HepG2 (cell line): ENCODE measurements around the gene DLEC1. TPM values are rescaled to one million over a fixed set of nuclear protein-coding genes. Genes with fewer than 3 reads are reported as not detected.

ENCODE experiments used
- ATAC-seq: fragments of 200-7000 bp; cut with Tn5 transposase; 3 replicates; pipeline ENCODE4 v1.9.1; 2020; ENCODE audit warnings: mild to moderate bottlenecking, moderate library complexity
- BruUV-seq: library from RNA; stranded (reverse); fragments of 400-500 nt; replicated peaks from 2 replicates; lab custom pipeline; 2021; lab: Mats Ljungman, UMichigan
- CTCF ChIA-PET: fragments of 300-600 bp; formaldehyde crosslinking; extraction: SDS; loops from one replicate; lab custom pipeline; 2021; ENCODE audit warnings: low total read pairs, inconsistent platforms, low intra/inter-chr PET ratio; lab: Yijun Ruan, JAX
- POLR2A ChIA-PET: fragments of 350-600 bp; sonication (Branson Sonifier 250); formaldehyde crosslinking; loops from one replicate; lab custom pipeline; 2020; ENCODE audit warnings: antibody characterized with exemption, inconsistent platforms; lab: Yijun Ruan, JAX
- DNase-seq: peaks from one replicate; pipeline ENCODE4 v3.0.0-alpha.2; 2015; ENCODE audit warnings: low spot score
- FAIRE-seq: peaks from 3 replicates; lab custom pipeline; 2011; peaks lifted over from hg19 to GRCh38; lab: Jason Lieb, UNC
- H2AFZ ChIP-seq: one replicate; pipeline ENCODE4 v1.6.1; 2011; ENCODE audit warnings: low read length, inconsistent platforms
- H3K27ac ChIP-seq: fragments of 300-600 bp; 3 replicates; pipeline ENCODE4 v1.8.0; 2011; ENCODE audit warnings: mixed run types, mild to moderate bottlenecking, mixed read lengths, low read length, inconsistent platforms; ENCODE audit not compliant: insufficient read depth; ENCODE audit errors: extremely low read length
- H3K27me3 ChIP-seq, 2 experiments: fragments of 200-600 bp in 1 of 2; 2 replicates in 1 of 2; 3 replicates in 1 of 2; pipeline versions ENCODE4 v1.6.0 to v1.8.0; 2011; ENCODE audit warnings: low read length in 2 of 2, mild to moderate bottlenecking in 2 of 2, moderate library complexity in 2 of 2, inconsistent platforms in 1 of 2; ENCODE audit not compliant: insufficient read depth in 2 of 2, control insufficient read depth in 1 of 2
- H3K36me3 ChIP-seq, 2 experiments: fragments of 200-600 bp in 1 of 2; replicated peaks in 1 of 2; 2 replicates in 1 of 2; 3 replicates in 1 of 2; pipeline versions ENCODE4 v1.5.1 to v1.8.0; 2011; ENCODE audit warnings: low read length in 2 of 2, inconsistent platforms in 1 of 2; ENCODE audit not compliant: insufficient read depth in 2 of 2, control insufficient read depth in 1 of 2
- H3K4me1 ChIP-seq: 2 replicates; pipeline ENCODE4 v1.5.1; 2012; ENCODE audit warnings: low read length, inconsistent platforms; ENCODE audit not compliant: insufficient read depth
- H3K4me2 ChIP-seq: 2 replicates; pipeline ENCODE4 v1.6.0; 2011; ENCODE audit warnings: low read depth, low read length, inconsistent platforms
- H3K4me3 ChIP-seq, 3 experiments: fragments of 200-600 bp in 1 of 3; sonication (generic), shearing (Covaris generic) in 1 of 3; replicated peaks in 1 of 3; 2 replicates each; pipeline ENCODE4 v1.5.1; 2011 to 2016; ENCODE audit warnings: low read length in 3 of 3, inconsistent platforms in 2 of 3, low read depth in 2 of 3, mild to moderate bottlenecking in 2 of 3, control low read depth in 1 of 3, mixed read lengths in 1 of 3; ENCODE audit not compliant: insufficient read depth in 1 of 3
- H3K79me2 ChIP-seq: one replicate; pipeline ENCODE4 v1.6.1; 2011; ENCODE audit warnings: low read length, inconsistent platforms; ENCODE audit not compliant: insufficient read depth
- H3K9ac ChIP-seq: 2 replicates; pipeline ENCODE4 v1.6.0; 2011; ENCODE audit warnings: mild to moderate bottlenecking, low read depth, low read length, inconsistent platforms; ENCODE audit not compliant: insufficient read depth
- H3K9me3 ChIP-seq: 2 replicates; pipeline ENCODE4 v1.5.1; 2012; ENCODE audit warnings: mild to moderate bottlenecking, low read length
- H4K20me1 ChIP-seq: 2 replicates; pipeline ENCODE4 v1.6.0; 2011; ENCODE audit warnings: inconsistent platforms, mild to moderate bottlenecking, low read length, moderate library complexity; ENCODE audit not compliant: insufficient read depth
- AHR ChIP-seq: IDR thresholded peaks from 2 replicates; pipeline ENCODE4 v1.6.1; 2018; ENCODE audit warnings: missing genetic modification reagents, missing compliant biosample characterization
- ATAD3A ChIP-seq: sonication (generic); formaldehyde crosslinking; IDR thresholded peaks from 2 replicates; pipeline ENCODE4 v1.4.0; 2020; ENCODE audit warnings: missing genetic modification reagents
- CREM ChIP-seq, 2 experiments: sonication (generic) in 1 of 2; formaldehyde crosslinking in 1 of 2; IDR thresholded peaks; 2 replicates each; pipeline versions ENCODE4 v1.4.0 to v1.6.1; 2016 to 2020; ENCODE audit warnings: antibody characterized with exemption in 1 of 2, mild to moderate bottlenecking in 1 of 2, missing genetic modification reagents in 1 of 2
- DNMT1 ChIP-seq: sonication (generic); formaldehyde crosslinking; IDR thresholded peaks from 2 replicates; pipeline ENCODE4 v1.5.1; 2020; ENCODE audit warnings: mild to moderate bottlenecking, missing genetic modification reagents
- GFI1 ChIP-seq: sonication (generic); formaldehyde crosslinking; IDR thresholded peaks from 2 replicates; pipeline ENCODE4 v1.5.0; 2020; ENCODE audit warnings: missing genetic modification reagents, mild to moderate bottlenecking, borderline replicate concordance
- HOXA3 ChIP-seq: sonication (generic); formaldehyde crosslinking; IDR thresholded peaks from 2 replicates; pipeline ENCODE4 v1.5.0; 2020; ENCODE audit warnings: missing genetic modification reagents
- ISX ChIP-seq: sonication (generic); formaldehyde crosslinking; conservative IDR thresholded peaks from 2 replicates; pipeline ENCODE4 v1.5.0; 2020; ENCODE audit warnings: missing genetic modification reagents
- KLF9 ChIP-seq: IDR thresholded peaks from 2 replicates; pipeline ENCODE4 v1.6.1; 2016; ENCODE audit warnings: low read depth
- PHB2 ChIP-seq: fragments of 450-650 bp; IDR thresholded peaks from 2 replicates; pipeline ENCODE4 v1.6.1; 2018; ENCODE audit not compliant: partially characterized antibody
- REPIN1 ChIP-seq: sonication (generic); formaldehyde crosslinking; IDR thresholded peaks from 2 replicates; pipeline ENCODE4 v1.8.0; 2022; ENCODE audit warnings: missing genetic modification reagents, low read depth, mild to moderate bottlenecking, borderline replicate concordance
- SETDB1 ChIP-seq: sonication (generic); formaldehyde crosslinking; IDR thresholded peaks from 2 replicates; pipeline ENCODE4 v1.5.1; 2020; ENCODE audit warnings: missing genetic modification reagents, mild to moderate bottlenecking, borderline replicate concordance
- TBP ChIP-seq: sonication (generic); formaldehyde crosslinking; IDR thresholded peaks from 2 replicates; pipeline ENCODE4 v1.5.0; 2020; ENCODE audit warnings: missing genetic modification reagents
- ZSCAN22 ChIP-seq: sonication (generic); formaldehyde crosslinking; IDR thresholded peaks from 2 replicates; pipeline ENCODE4 v1.4.0; 2020; ENCODE audit warnings: mild to moderate bottlenecking, missing genetic modification reagents
- WGBS: methylation state at CpG from one replicate; pipeline ENCODE4 v1.1.6; 2017; ENCODE audit warnings: low lambda C conversion rate; 5-methylcytosine and 5-hydroxymethylcytosine counted together
- in situ Hi-C: cut with HindIII; loops from 2 replicates; pipeline ENCODE4 v1.10.0; 2017; ENCODE audit warnings: low pct_unique_long_range_greater_than_20kb; ENCODE audit not compliant: extremely low pct_ligation_motif_present
- intact Hi-C: fragments of 100-400 bp; cut with micrococcal nuclease; formaldehyde crosslinking; loops from one replicate; pipeline ENCODE4 v1.10.0; 2022; ENCODE audit not compliant: unreplicated experiment
- polyA plus RNA-seq, 8 experiments: library from polyadenylated mRNA; depleted of rRNA in 3 of 8; stranded (reverse) in 7 of 8; unstranded in 1 of 8; fragments of >200 nt; fragmentation: Illumina TruSeq in 4 of 8; extraction: Trizol in 4 of 8; gene quantifications; 2 replicates each; pipeline versions ENCODE4 v1.2.1 to v1.2.3, GENCODE V29; 2011 to 2016; ENCODE audit warnings: low read depth in 4 of 8, missing spikeins in 1 of 8, mixed read lengths in 1 of 8; ENCODE audit not compliant: insufficient read depth in 1 of 8
- total RNA-seq, 5 experiments: library from RNA; depleted of rRNA; stranded (reverse); fragments of >200 nt; fragmentation: Illumina TruSeq; extraction: Trizol; gene quantifications; 2 replicates each; pipeline ENCODE4 v1.2.3, GENCODE V29; 2016; ENCODE audit warnings: low read depth in 1 of 5
- TF ChIP-seq, protein P1 (sequence below): sonication (generic); formaldehyde crosslinking; IDR thresholded peaks from 2 replicates; pipeline ENCODE4 v1.5.0; 2020; ENCODE audit warnings: missing genetic modification reagents, mild to moderate bottlenecking, borderline replicate concordance
- TF ChIP-seq, protein P2 (sequence below): sonication (generic); formaldehyde crosslinking; IDR thresholded peaks from 2 replicates; pipeline ENCODE4 v1.5.1; 2020; ENCODE audit warnings: mild to moderate bottlenecking, moderate library complexity, missing genetic modification reagents
- TF ChIP-seq, protein P3 (sequence below): sonication (generic); formaldehyde crosslinking; IDR thresholded peaks from 2 replicates; pipeline ENCODE4 v1.5.1; 2020; ENCODE audit warnings: missing genetic modification reagents, mild to moderate bottlenecking, borderline replicate concordance
- TF ChIP-seq, protein P4 (sequence below), 2 experiments: IDR thresholded peaks; 2 replicates each; pipeline ENCODE4 v1.6.1; 2011 to 2012; ENCODE audit warnings: low read length in 2 of 2, borderline replicate concordance in 1 of 2, low read depth in 1 of 2, mild to moderate bottlenecking in 1 of 2, moderate library complexity in 1 of 2

The DLEC1 gene
- total and polyA plus RNA-seq, 2 of the 13 experiments (the other 11 are each of a cell fraction or from before 2014, with no cell fraction given): 0.09 TPM; not detected in 1

DNA sequence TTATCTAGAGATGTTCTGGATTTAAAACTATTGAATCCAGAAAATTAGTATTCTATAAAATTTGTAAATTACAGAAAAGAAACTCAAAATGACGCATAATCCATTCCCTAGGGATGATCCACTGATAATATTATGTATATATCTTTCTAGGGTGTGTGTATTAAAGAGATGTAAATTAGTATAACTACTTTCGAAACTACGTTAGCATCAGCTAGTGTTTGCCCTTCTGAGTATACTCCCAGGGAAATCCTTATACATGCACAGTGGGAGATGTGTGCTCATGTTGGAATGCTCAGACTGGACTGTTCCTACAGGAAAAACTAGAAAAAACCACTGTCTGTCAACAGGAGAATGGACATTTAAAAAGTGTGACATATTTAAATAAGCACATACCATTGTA is 61.5 kb downstream of the DLEC1 start:
- in situ Hi-C loops: no loop called here
- FAIRE-seq: no peak
- TF ChIP-seq KLF9 (no peak), ZSCAN22 (no peak), AHR (CRISPR knock-in tag) (no peak), TBP (CRISPR knock-in tag) (no peak), ISX (CRISPR knock-in tag) (no peak), ATAD3A (CRISPR knock-in tag) (no peak), PHB2 (no peak), GFI1 (CRISPR knock-in tag) (no peak), CREM (IDR thresholded peaks at IDR 0.05) (no peak), CREM (CRISPR knock-in tag; IDR thresholded peaks at IDR 0.05) (no peak), REPIN1 (no peak), SETDB1 (CRISPR knock-in tag) (no peak), HOXA3 (no peak), DNMT1 (CRISPR knock-in tag) (no peak)
- TF ChIP-seq, protein P1, sequence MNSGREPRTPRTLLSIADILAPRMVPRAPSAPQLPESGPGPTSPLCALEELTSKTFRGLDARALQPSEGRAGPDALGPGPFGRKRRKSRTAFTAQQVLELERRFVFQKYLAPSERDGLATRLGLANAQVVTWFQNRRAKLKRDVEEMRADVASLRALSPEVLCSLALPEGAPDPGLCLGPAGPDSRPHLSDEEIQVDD (CRISPR knock-in tag): no peak
- TF ChIP-seq, protein P2, sequence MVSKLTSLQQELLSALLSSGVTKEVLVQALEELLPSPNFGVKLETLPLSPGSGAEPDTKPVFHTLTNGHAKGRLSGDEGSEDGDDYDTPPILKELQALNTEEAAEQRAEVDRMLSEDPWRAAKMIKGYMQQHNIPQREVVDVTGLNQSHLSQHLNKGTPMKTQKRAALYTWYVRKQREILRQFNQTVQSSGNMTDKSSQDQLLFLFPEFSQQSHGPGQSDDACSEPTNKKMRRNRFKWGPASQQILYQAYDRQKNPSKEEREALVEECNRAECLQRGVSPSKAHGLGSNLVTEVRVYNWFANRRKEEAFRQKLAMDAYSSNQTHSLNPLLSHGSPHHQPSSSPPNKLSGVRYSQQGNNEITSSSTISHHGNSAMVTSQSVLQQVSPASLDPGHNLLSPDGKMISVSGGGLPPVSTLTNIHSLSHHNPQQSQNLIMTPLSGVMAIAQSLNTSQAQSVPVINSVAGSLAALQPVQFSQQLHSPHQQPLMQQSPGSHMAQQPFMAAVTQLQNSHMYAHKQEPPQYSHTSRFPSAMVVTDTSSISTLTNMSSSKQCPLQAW: no peak
- TF ChIP-seq, protein P3, sequence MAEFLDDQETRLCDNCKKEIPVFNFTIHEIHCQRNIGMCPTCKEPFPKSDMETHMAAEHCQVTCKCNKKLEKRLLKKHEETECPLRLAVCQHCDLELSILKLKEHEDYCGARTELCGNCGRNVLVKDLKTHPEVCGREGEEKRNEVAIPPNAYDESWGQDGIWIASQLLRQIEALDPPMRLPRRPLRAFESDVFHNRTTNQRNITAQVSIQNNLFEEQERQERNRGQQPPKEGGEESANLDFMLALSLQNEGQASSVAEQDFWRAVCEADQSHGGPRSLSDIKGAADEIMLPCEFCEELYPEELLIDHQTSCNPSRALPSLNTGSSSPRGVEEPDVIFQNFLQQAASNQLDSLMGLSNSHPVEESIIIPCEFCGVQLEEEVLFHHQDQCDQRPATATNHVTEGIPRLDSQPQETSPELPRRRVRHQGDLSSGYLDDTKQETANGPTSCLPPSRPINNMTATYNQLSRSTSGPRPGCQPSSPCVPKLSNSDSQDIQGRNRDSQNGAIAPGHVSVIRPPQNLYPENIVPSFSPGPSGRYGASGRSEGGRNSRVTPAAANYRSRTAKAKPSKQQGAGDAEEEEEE (CRISPR knock-in tag): no peak
- TF ChIP-seq, protein P4, sequence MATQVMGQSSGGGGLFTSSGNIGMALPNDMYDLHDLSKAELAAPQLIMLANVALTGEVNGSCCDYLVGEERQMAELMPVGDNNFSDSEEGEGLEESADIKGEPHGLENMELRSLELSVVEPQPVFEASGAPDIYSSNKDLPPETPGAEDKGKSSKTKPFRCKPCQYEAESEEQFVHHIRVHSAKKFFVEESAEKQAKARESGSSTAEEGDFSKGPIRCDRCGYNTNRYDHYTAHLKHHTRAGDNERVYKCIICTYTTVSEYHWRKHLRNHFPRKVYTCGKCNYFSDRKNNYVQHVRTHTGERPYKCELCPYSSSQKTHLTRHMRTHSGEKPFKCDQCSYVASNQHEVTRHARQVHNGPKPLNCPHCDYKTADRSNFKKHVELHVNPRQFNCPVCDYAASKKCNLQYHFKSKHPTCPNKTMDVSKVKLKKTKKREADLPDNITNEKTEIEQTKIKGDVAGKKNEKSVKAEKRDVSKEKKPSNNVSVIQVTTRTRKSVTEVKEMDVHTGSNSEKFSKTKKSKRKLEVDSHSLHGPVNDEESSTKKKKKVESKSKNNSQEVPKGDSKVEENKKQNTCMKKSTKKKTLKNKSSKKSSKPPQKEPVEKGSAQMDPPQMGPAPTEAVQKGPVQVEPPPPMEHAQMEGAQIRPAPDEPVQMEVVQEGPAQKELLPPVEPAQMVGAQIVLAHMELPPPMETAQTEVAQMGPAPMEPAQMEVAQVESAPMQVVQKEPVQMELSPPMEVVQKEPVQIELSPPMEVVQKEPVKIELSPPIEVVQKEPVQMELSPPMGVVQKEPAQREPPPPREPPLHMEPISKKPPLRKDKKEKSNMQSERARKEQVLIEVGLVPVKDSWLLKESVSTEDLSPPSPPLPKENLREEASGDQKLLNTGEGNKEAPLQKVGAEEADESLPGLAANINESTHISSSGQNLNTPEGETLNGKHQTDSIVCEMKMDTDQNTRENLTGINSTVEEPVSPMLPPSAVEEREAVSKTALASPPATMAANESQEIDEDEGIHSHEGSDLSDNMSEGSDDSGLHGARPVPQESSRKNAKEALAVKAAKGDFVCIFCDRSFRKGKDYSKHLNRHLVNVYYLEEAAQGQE (IDR thresholded peaks at IDR 0.05; ENCODE audit: borderline replicate concordance in 1 of 2, low read depth in 1 of 2, low read length in 2 of 2): no peak

More for the DNA sequence above, 61.5 kb downstream of the DLEC1 start:
- ChIA-PET POLR2A (no interaction called here), CTCF (no interaction called here)
- Histone ChIP-seq H3K4me2 (no peak overlapping the region), H3K27me3 (peaks cover 7 to 54% of the 10 kb centered on the region in 2 experiments; a peak in 3 of 5 replicates), H3K9ac (no peak overlapping the region), H3K36me3 (no peaks in the 10 kb centered on the region), H2AFZ (no peak overlapping the region), H3K79me2 (no peaks in the 10 kb centered on the region), H3K4me1 (no peaks in the 10 kb centered on the region), H3K4me3 (no peak overlapping the region), H4K20me1 (no peaks in the 10 kb centered on the region), H3K27ac (no peak overlapping the region), H3K9me3 (no peaks in the 10 kb centered on the region)
- DNase-seq (no peak), ATAC-seq (no peak)
- WGBS: 66% methylated on average over 3 of the region's 3 CpGs
- intact Hi-C loops: no loop called here
- BruUV-seq: no TSS peak
